ENCODE measurements around the gene CHD9NB.

- TF ChIP-seq EZH2phosphoT487 (IDR thresholded peaks at IDR 0.05; ENCODE audit: low read depth, severe bottlenecking, unreplicated experiment) (no peak), CTCF (IDR thresholded peaks at IDR 0.05; ENCODE audit: poor library complexity) (no peak)
Measured at GRCh38 chr16:53018834-53019416, 33.8 kb downstream of the CHD9NB start.
